ENCODE results near the gene SIAE. TPM values are rescaled to one million over a fixed set of nuclear protein-coding genes. Genes with fewer than 3 reads are reported as not detected.
A peak's percentile ranks its signal among the peaks of the same experiment; 100 is the strongest.

The SIAE gene, protein sequence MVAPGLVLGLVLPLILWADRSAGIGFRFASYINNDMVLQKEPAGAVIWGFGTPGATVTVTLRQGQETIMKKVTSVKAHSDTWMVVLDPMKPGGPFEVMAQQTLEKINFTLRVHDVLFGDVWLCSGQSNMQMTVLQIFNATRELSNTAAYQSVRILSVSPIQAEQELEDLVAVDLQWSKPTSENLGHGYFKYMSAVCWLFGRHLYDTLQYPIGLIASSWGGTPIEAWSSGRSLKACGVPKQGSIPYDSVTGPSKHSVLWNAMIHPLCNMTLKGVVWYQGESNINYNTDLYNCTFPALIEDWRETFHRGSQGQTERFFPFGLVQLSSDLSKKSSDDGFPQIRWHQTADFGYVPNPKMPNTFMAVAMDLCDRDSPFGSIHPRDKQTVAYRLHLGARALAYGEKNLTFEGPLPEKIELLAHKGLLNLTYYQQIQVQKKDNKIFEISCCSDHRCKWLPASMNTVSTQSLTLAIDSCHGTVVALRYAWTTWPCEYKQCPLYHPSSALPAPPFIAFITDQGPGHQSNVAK
- 6.8 and 7.5 TPM in 2 replicates for total RNA-seq

DNA sequence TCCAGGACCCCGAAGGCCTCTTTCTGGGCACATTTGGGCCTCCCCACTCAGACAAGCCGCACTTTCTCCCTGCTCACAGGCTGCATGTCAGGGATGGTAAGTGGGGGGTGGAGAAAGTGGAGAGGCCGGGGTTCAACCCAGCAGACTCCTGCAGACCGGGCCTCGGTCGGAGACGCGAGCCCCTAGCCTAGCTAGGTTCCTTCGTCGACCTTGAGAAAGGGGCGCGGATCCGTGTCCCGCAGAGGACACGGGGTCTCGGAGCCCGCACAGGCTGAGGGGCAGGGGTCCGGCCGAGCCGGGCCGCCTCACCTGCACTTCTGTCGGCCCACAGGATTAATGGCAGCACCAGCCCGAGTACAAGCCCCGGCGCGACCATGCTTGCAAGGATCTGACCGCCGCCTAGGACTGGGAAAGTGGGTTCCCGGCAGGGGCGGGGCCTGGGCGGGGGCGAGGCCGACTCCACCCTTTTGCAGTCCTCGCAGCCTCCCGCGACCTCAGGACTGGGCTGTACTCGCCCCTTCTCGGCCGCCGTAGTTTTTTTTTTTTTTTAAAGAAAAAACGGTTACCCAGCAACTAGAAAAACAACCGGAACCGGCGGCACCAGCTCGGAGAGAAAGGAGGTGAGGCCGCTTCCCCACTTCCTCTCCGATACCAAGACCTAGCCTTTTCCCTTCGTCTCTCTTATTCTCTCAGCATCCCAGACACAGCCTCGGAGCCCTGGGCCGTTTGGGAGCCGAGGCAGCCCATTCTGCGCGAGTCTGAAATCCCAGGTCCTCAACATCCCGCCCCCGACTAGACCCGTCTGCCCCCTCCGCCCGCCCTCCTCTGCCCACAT lies at the start of gene SIAE, which contains the start of gene SPA17:
Gene SIAE, minus strand, starts transcription at position 407 of the 835 bp plus-strand sequence. Its CDS starts 31 bp downstream, at position 376.
Gene SPA17, plus strand, starts transcription at position 572 of the 835 bp plus-strand sequence. CDS start 1,361 bp downstream, outside the sequence.
- peak; percentile 97 for DNase-seq (ENCODE audit: low read depth in 2 of 2)

DNA sequence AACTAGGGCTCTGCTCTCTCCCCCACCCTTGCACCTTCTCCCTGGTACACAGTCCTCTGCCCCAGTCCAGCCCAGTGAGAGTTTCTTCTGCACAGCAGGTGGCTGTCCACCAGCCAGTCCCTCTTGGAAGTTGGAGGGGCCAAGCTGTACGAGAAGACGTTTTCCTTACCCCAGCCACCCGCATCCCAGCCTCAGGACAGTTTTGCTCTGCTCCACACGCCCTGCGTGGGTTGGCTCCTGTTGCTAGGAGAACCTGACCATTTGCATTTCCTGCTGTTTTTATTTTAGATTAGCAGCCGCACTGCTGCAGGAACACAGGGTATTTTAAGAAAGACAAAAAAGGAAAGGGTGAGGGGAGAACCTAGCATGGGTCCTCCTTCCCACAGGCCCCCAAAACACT lies 48.6 kb upstream of the SIAE start:
- DNase-seq (ENCODE audit: low read depth in 2 of 2), result no peak

DNA sequence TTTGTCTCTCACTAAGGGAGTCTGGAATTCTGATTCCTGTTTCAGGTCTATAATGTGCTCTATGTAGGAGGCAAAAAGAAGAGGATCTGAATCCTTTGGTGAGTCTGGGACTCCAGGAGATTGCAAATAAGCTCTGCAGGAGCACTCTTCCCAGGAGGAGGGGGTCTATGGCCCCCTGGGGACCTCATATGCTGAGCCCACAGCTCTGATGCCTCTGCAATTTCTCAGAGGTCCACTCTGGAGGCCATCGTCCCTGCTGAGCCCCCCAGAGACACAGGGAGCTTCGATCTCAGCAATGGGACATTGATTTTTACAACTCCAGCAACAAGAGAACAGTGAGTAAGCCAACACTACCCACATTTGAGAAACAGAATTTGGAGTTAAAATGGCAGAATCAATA lies 46.0 kb upstream of the SIAE start:
- DNase-seq (ENCODE audit: low read depth in 2 of 2), result no peak

DNA sequence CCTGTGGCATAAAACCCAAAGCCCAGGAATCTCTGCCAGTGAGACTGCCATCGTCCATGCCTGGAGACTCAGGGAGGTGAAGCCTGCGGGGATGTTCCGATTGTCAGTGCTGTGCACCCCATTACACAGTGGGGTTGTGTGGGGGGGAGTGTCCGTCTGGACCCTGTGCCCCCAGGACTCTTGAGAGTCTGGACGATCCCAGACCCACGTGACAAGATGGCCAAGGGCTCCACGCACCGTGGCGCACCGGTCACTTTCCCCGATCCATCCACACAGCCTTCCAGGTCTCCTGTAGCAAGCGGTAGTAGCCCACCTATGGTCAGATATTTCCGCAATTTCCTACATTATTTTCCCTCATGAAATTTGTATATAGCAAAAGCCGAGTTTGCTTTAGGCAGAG lies 45.3 kb upstream of the SIAE start:
- no peak for DNase-seq (ENCODE audit: low read depth in 2 of 2)

DNA sequence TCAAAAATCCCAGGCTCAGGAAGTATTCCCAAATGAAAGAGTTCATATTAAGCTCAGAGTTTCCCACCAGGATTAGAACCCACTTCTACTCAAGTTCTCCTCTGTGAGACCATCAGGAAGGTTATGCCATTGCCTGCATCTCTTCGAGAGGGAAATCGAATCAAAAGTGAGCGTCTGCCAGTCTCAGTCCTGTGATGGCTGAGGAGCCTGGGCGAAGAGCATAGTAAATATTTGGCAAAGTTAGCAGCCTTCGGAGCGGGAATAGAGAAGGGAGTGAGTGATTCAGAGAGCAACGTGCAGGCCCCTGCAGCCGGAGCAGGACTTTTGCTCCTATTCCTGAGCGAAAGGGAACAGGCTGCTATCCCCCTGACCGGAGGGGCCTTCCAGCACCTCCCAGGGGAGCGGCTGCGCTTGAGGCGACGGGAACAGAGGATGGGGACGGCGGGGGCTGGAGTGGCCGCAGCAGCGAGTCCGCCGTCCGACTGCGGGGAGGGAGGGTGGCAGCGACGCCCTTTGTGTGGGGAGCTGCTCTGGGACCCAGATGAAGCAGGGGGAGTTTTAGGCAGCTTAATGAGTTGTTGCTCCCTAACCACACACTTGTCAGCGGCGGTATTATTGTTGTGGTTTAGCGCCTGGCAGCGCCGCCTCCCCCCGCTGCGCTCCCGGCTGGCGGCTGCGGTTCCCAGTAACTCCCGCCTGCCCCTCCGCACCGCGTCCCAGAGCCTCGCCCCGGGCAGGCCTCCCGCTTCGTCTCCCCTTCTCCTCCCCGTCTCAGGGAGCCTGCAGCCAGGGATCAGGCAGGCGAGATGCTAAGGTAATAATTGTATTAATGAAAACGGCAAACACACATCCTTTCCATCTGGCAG lies 44.5 kb upstream of the SIAE start:
- peak; percentile 28 to 49 for DNase-seq (ENCODE audit: low read depth in 2 of 2)

DNA sequence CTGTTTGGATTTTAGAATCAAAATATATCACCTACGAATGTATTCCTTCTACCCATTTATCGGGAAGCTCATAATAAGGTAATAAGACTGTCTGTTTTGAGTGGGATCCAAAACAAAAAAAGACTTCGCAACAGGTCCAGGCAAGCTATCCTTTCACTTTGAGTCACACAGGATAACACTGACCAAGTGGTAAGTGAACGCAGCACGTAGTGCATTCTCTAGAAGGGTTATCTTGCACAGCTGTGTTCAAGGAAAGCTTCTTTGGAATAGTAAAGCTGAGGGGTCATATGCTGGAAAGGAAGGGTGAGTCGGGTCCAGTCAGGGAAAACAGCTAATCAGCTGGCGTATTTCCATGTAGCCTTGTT lies 43.9 kb upstream of the SIAE start:
- DNase-seq (ENCODE audit: low read depth in 2 of 2), result peak in 1 of 2 donors; percentile 80

DNA sequence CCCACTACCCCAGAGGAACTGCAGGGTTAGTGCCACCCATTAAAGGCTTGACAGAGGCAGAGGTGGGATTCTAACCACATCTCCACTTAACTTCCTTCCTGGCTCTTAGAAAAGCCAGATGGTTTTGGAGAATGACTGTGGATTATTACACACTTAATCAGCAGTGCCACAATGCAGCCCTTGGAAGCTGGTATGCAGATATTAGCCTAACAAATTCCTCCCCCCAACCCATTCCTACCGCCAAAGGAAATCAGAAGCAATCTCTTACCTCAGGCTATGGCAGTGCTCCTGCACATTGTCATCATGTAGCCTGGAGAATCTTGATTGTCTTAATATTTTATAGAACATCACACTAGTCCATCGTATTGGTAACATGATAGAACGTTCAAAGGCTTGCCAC lies 43.1 kb upstream of the SIAE start:
- DNase-seq (ENCODE audit: low read depth in 2 of 2), result peak in 1 of 2 donors; percentile 59

DNA sequence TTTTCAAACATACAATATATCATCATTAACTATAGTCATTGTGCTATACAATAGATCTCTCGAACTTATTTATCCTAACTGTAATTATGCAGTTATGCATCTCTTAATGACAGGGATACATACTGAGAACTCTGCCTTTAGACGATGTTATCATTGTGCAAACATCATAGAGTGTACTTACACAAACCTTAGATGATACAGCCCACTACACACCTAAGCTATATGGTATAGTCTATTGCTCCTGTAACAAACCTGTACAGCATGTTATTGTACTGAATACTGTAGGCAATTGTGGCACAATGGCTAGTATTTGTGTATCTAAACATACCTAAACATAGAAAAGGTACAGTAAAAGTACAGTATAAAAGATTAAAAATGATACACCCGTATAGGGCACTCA lies 38.9 kb upstream of the SIAE start:
- no peak for DNase-seq (ENCODE audit: low read depth in 2 of 2)

DNA sequence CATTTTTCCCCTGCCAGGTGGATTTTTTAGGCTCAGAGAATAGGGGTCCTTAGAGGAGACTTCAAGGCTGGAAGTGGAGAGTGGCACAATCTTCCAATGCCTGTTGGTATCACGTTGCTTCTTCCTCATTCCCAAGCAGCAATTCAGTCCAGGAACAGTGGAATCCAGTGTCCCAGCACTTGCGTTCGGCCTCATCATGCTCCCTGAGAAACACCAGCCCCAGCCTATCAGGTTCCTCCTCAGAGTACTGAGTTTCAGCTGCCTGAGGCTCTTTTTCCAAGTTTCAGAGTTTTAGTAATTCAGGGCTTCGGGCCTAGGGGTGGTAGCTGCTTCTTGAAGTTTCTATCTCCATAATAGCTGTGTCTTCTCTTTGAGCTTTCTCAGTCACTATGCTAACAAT lies 34.3 kb upstream of the SIAE start:
- no peak for DNase-seq (ENCODE audit: low read depth in 2 of 2)

DNA sequence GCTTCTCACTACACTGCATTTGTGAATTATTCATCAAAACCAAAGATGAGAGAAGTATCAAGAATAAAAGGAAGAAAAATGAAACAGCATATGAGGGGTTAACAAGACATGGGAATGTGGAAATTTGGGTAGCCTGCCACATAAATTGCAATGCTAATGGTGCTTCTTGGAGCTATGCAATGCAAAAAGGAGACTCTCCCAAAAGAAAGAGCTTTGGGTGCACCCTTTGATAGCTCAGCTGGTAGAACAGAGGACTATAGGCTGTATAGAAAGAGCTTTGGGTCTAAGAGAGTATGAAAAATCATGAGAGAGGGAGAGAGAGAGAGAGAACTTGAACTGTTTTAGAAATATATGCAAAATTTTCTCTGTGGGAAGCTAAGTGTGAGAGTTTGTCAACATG lies 26.5 kb upstream of the SIAE start:
- no peak for DNase-seq (ENCODE audit: low read depth in 2 of 2)

DNA sequence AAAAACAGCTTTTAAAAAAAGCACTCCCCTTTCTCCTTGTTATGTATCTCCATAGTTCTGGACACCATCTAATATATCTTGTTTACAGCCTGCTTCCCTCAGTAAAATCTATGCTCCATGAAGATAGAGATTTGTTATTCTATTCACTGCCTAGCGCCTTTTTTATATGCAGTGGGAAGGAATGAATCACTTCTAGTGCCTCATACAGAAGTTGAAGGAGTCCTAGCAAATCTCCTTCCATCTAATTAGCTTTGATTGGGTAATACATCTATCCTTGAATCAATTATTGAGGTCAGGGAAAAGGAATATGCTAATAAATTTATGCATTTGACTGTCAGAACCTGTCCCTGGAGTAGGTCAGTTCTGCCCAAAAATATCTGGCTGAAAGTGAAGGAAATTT lies 26.0 kb upstream of the SIAE start:
- no peak for DNase-seq (ENCODE audit: low read depth in 2 of 2)

DNA sequence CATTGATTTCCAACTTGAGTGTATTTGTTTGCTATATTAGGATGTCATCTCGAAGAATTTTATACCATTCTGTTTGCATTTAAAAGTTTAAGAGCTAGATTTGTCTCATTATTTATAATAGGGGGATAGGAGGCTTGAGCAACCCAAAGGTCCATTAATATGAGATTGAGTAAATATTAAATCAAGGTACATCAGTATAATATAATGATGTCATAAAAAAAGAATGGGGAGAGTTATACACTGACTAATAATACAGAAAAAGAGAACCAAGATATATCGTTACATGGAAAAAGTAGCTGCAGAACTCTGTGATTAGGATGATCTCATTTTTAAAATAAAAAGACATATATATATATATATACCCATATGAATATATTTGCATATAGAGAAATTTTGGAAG lies 19.6 kb upstream of the SIAE start:
- no peak for DNase-seq (ENCODE audit: low read depth in 2 of 2)

DNA sequence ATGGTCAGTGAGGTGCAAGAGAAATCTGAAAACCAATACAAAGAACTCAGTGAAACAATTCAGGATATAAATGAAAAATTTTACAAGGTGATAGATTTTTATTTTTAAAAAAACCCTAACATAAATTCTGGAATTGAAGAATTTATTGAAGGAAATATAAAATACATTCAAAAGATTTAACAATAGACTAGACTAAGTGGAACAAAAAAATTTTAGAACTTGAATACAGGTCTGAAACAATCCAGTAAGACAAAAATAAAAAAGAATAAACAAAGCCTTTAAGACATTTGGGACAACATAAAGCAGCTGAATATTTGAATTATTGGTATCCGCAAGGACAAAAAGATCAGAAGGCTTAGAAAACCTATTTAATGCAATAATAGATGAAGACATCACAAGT lies 8.9 kb upstream of the SIAE start:
- DNase-seq (ENCODE audit: low read depth in 2 of 2), result no peak

DNA sequence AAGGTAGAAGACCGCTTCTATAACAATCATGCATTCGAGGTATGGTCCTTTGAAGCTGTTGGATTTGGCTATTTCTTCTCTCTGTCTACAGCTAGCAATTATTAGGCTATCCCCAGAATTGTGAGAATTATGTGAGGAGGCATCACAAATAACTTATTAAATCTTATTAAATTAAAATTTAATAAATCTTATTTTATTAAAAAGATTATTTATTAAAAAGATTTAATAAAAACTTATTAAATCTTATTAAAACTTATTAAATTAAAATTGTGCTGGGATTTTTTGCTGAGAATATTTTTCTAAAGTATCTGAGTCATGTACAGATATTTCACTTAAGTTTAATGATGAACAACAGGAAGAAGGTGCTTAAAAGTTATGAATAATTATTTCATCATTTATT lies 7.9 kb upstream of the SIAE start:
- no peak for DNase-seq (ENCODE audit: low read depth in 2 of 2)

DNA sequence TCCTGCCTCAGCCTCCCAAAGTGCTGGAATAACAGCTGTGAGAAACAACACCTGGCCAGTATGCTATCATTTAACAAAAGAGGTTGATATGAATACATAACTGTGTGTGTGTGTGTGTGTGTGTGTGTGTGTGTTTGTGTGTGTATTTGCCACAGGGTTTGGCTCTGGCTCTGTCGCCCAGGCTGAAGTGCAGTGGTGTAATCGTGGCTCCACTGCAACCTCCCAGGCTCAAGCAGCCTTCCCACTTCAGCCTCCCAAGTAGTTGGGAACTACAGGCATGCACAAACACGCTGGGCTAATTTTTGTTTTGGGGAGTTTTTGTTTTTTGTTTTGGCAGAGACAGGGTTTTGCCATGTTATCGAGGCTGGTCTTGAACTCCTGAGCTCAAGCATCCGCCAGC lies 4.9 kb upstream of the SIAE start:
- no peak for DNase-seq (ENCODE audit: low read depth in 2 of 2)

DNA sequence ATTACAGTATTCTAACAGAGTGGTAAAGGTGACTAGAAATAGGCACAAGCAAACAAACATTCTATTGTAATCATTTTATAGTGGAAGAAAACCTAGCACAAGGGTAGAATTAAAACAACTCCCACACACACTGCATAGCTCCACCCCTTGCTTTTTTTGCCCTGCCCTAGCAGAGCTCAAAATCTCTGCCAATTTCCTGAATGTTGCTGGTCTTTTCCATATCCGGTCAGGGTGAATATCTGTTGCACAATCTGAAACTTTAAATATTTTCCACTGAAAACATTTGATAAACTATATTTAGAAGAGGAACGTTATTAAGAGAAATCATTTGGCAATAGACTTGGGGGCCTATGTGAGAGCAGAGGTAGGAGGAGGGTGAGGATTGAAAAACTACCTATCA lies 2.8 kb upstream of the SIAE start:
- DNase-seq (ENCODE audit: low read depth in 2 of 2), result peak; percentile 67 to 96

DNA sequence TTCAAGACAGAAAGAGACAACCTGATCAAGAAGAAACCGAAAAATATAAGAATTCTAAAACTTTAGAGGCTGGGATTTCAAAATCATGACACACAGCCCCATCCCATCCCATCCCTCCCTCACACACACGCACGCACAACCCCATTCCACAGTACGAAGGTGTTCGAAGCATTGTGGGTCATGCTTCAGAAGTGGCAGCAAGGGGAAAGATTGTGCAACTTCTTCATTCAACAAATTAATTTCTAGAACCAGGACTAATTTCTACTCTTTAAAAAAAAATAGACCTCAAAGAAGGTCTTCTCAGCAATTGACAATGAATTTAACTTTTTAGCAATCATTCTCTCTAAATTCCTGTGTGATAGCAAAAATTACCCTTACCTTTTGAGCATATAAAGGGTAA lies 1.0 kb upstream of the SIAE start:
- DNase-seq (ENCODE audit: low read depth in 2 of 2), result no peak

DNA sequence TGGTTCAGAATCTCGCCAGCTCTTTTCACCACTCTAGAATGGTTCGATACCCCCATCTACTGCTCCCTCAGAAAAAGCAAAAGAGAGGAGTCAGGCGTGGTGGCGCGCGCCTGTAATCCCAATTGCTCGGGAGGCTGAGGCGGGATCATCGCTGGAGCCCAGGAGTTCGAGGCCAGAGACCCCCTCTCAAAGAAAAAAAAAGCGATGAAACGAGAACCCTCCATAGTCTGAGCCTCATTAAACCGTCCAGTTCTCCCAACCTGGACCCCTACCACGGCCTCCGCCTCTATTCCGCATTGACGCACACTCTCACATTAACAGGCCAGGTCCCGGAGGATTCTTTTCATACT lies 604 bp upstream of the SIAE start:
- no peak for DNase-seq (ENCODE audit: low read depth in 2 of 2)

DNA sequence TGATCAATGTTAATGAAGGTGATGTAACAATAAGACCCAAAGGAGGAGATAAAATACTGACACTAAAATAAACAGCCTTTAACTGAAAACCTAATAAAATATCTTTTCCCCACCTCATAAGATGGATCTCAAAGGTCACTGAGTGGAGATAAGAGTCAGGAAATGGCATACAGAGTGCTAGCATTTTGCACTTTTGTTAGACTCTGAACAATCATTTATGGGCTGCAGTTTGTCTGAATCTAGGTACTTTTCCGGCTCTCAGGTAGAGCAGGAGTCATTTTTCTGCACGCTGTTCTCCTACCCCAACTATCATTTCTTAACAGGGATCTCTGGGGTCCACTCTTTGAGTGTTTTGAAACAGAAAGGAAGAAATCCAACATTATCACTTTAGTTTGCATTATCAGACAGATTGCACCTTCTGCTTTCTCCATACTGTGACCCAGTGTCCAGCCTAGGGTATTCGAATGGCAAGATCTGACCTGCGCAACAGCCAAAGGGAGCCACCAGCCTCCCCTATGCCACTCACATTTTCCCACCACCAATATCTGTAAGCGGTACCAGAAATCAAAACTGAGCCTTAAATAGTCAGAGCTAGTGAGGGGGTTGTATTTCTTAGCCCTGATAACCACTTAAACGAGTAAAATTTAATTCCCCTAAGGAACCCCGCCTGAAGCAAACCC lies 863 bp downstream of the SIAE start:
- DNase-seq (ENCODE audit: low read depth in 2 of 2), result no peak

DNA sequence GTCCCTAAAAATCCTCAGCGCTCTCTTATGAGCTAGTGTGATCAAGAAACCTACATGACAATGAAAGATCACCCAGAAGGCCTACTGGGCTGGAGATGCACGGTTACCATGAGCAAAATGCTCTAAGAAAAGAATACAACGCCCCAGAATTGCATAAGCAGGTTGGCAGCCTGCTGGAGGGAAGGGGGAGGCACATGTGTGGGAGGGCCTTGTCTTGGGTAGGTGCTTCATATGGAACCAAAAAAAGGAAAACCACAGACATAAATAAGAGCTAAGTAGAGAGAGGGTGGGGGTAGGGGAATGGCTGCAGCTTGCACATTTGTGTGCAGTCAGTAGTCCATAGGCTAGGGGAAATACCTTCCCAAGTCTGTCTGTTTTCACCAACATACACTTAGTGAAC lies 2.8 kb downstream of the SIAE start:
- DNase-seq (ENCODE audit: low read depth in 2 of 2), result no peak

DNA sequence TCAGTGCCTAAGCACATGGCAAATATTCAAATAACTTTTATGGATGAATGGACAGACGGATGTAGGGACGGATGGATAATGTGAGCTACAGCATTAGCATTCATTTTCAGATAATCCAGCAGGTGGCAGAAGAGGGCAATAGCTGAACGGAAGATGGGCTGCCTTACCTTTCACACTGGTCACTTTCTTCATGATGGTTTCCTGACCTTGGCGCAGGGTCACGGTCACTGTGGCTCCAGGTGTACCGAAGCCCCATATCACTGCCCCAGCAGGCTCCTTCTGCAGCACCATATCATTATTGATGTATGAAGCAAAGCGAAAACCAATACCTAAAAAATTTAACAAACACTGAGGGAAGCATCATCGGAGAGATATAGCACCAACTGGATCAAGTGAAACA lies 4.3 kb downstream of the SIAE start:
- peak; percentile 68 to 76 for DNase-seq (ENCODE audit: low read depth in 2 of 2)
